Colonic mucosa (tissue), 4 donors: ENCODE results near the gene SRRM3. TPM values are rescaled to one million over a fixed set of nuclear protein-coding genes. Genes with fewer than 3 reads are reported as not detected.

ENCODE experiments used
- DNase-seq: peaks from one replicate; pipeline ENCODE4 v3.0.0-alpha.2; 2020
- H3K27ac ChIP-seq: fragments of 200-600 bp; one replicate; pipeline ENCODE4 v1.8.0; 2021
- H3K27me3 ChIP-seq: fragments of 200-600 bp; one replicate; pipeline ENCODE4 v1.8.0; 2021
- H3K36me3 ChIP-seq: fragments of 200-600 bp; one replicate; pipeline ENCODE4 v1.8.0; 2021
- H3K4me1 ChIP-seq: fragments of 200-600 bp; one replicate; pipeline ENCODE4 v1.8.0; 2021; ENCODE audit warnings: mild to moderate bottlenecking
- H3K4me3 ChIP-seq: fragments of 200-600 bp; one replicate; pipeline ENCODE4 v1.8.0; 2021
- H3K9ac ChIP-seq, 2 donors: one replicate each; pipeline ENCODE4 v1.7.0; 2013; ENCODE audit warnings: control low read depth in 2 of 2, low read depth in 2 of 2, low read length in 2 of 2
- H3K9me3 ChIP-seq: fragments of 200-600 bp; one replicate; pipeline ENCODE4 v1.8.0; 2021
- intact Hi-C: fragments of 100-400 bp; cut with DNase I; formaldehyde crosslinking; loops from one replicate; pipeline ENCODE4 v1.14.1; 2022
- total RNA-seq, 2 donors: library from RNA; stranded (reverse); fragmentation: NEBNext Ultra II Directional in 1 of 2; extraction: Animal tissue kit (Norgen Biotek cat#: 25700) in 1 of 2; gene quantifications; one replicate each; pipeline ENCODE4 v1.2.1, GENCODE V29; 2021
- TF ChIP-seq, protein P1 (sequence below): fragments of 200-600 bp; IDR thresholded peaks from one replicate; pipeline ENCODE4 v1.8.0; 2022; ENCODE audit warnings: antibody characterized with exemption, mild to moderate bottlenecking
- donor health status: healthy.
- donor health status: DM: no; HTN: no; CAD: no.
- donor health status: DM: no; HTN: no; CAD: no.

The SRRM3 gene
- total RNA-seq, 2 donors from 2014 or later = 0.64 to 0.67 TPM

DNA sequence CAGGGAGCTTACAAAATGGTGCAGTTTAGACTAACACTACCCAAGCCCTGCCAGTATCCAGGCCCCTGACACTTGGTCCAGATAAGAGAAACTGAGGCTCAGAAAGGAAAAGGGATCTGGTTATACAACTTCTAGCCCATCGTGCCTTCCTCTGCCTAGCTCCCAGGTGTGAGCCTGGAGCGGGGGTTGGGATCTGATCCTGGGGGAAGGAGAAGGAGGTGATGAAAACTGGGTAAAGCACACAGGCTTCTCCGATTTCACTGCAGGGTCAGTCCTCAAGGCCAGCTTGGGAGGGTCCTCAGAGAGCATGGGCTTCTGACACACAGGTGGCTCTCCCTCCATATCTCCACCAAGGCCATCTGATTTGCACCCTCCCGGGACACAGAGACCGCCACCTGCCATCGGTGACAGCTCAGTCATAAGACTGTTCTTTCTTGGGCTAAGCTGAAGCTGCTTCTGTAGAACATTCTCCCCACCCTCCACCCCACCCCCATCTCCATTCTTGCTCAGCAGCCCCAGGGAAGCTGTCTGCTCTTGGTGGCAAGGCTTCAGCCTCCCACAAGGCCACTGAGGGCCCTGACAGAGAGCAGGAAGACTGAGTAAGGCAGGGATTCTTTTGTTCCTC is 16.4 kb downstream of the SRRM3 start:
- no peaks in the 10 kb centered on the region for H3K4me1 ChIP-seq
- no peaks in the 10 kb centered on the region for H3K36me3 ChIP-seq
- H3K27ac ChIP-seq = no peak overlapping the region
- H3K4me3 ChIP-seq = no peak overlapping the region
- no peaks in the 10 kb centered on the region for H3K9me3 ChIP-seq
- no peaks in the 10 kb centered on the region for H3K27me3 ChIP-seq
- no peak for DNase-seq
- TF ChIP-seq, protein P1, sequence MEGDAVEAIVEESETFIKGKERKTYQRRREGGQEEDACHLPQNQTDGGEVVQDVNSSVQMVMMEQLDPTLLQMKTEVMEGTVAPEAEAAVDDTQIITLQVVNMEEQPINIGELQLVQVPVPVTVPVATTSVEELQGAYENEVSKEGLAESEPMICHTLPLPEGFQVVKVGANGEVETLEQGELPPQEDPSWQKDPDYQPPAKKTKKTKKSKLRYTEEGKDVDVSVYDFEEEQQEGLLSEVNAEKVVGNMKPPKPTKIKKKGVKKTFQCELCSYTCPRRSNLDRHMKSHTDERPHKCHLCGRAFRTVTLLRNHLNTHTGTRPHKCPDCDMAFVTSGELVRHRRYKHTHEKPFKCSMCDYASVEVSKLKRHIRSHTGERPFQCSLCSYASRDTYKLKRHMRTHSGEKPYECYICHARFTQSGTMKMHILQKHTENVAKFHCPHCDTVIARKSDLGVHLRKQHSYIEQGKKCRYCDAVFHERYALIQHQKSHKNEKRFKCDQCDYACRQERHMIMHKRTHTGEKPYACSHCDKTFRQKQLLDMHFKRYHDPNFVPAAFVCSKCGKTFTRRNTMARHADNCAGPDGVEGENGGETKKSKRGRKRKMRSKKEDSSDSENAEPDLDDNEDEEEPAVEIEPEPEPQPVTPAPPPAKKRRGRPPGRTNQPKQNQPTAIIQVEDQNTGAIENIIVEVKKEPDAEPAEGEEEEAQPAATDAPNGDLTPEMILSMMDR = no peak
- intact Hi-C loops = no loop called here
- no peak overlapping the region for H3K9ac ChIP-seq

DNA sequence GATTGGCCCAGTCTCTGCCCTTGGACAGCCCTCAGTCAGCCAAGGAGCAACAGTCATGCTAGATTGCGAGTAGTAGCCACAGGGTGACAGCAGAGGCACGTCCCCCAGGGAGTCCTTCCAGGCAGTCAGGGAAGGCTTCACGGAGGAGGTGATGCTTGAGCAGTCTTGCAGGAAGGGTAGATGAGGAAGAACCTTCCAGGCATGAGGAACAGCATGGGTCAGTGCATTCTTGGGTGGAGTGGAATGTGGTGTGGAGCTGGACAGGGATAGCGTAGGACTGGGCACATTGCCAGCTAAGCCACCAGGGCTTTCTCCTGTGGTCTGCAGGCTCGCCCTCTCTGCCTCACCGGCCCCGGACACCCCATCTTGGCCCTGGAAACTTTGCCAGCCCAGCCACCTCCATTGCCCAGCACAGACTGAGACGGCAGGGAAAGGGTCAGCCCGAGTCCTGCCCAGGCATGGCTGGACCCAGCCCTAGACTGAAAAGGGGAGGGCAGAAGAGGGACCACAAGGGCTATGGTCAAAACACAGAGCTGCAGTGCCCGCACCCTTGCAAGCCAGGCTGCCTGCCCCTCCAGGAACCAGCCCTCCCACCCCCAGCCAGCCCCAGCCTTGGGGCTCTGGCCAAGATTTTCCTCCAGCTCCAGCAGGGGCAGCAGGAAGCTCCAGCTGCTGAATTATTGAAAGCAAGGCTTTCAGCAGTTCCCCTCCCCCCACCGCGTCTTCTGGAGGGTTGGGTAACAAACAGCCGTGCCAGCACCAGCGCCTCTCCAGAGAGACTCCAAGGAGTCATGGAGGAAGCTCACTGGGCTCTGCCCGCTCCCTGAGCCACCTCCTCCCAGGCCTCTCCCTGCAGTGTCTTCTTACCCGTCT is 18.7 kb downstream of the SRRM3 start:
- H3K9me3 ChIP-seq = no peaks in the 10 kb centered on the region
- intact Hi-C loops = no loop called here
- DNase-seq = no peak
- no peak overlapping the region for H3K27ac ChIP-seq
- TF ChIP-seq, protein P1 = no peak
- no peaks in the 10 kb centered on the region for H3K36me3 ChIP-seq
- H3K9ac ChIP-seq = no peak overlapping the region
- no peaks in the 10 kb centered on the region for H3K4me1 ChIP-seq
- no peaks in the 10 kb centered on the region for H3K27me3 ChIP-seq
- no peak overlapping the region for H3K4me3 ChIP-seq

DNA sequence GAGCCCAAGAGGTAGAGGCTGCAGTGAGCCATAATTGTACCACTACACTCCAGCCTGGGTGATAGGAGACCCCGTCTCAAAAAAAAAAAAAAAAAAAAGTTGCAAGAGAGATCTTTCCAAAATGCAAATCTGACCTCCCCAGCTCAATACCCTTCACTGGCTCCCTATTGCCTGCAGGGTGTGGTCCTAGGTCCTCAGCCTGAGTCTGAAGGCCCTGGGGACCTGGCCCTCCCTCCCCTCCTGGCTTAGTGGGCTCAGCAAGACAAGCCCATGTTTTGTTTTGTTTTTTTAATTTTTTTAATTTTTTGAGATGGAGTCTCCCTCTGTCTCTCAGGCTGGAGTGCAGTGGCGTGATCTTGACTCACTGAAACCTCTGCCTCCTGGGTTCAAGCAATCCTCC is 20.6 kb downstream of the SRRM3 start:
- Histone ChIP-seq H3K27me3 (no peaks in the 10 kb centered on the region), H3K9ac (no peak overlapping the region), H3K9me3 (no peaks in the 10 kb centered on the region), H3K36me3 (no peaks in the 10 kb centered on the region), H3K4me1 (no peaks in the 10 kb centered on the region), H3K4me3 (no peak overlapping the region), H3K27ac (no peak overlapping the region)
- intact Hi-C loops = no loop called here
- TF ChIP-seq, protein P1 = no peak
- no peak for DNase-seq

DNA sequence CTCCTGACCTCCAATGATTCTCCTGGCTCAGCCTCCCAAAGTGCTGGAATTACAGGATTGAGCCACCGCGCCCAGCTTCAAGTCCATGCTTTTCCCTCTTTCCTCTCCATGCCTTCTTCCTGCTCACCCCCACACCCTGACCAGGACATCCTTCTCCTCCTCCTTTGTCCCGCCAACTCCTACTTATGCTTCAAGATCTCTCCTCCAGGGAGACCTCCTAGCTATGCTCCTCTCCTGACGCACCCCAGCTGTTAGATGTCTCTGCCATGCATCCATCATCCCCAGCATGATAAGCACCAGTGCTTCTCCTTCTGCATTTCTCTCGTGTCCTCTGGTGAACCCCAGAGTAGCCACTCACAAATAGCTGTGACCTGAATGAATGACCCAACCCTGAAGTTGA is 21.1 kb downstream of the SRRM3 start:
- no peaks in the 10 kb centered on the region for H3K4me1 ChIP-seq
- no peaks in the 10 kb centered on the region for H3K9me3 ChIP-seq
- no peaks in the 10 kb centered on the region for H3K36me3 ChIP-seq
- TF ChIP-seq, protein P1 = no peak
- no peak overlapping the region for H3K9ac ChIP-seq
- no peaks in the 10 kb centered on the region for H3K27me3 ChIP-seq
- H3K27ac ChIP-seq = no peak overlapping the region
- H3K4me3 ChIP-seq = no peak overlapping the region
- intact Hi-C loops = no loop called here
- DNase-seq = no peak

DNA sequence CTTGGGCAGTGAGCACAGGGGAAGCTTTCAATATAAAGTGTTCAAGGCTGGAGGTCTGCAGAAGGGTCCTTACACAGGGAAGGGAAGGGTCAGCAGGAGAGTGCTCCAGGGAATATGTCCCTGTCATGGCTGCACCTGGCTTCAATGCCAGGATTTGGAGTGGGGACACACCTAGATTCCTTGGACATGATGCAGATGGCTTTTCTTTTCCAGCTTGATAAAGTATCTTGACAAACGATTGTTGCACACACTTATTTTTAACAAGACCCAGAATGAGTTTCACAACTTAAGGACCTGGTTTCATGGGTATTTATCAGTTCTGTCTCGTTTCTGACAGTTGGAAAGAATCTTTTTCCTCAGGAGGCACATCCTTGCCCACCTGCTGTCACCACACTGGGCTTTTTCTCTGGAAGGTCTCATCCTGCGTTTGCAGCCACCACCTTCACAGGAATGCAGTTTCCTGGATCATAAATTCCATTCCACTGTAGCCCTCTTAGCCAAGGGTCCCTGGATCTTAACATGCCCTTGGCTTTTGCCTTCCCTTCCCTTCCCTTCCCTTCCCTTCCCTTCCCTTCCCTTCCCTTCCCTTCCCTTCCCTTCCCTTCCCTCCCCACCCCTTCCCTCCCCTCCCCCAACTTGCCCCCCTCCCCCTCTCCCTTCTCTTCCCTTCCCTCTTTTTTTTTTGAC is 21.7 kb downstream of the SRRM3 start:
- intact Hi-C loops = no loop called here
- H3K27ac ChIP-seq = no peak overlapping the region
- H3K36me3 ChIP-seq = no peaks in the 10 kb centered on the region
- no peak overlapping the region for H3K9ac ChIP-seq
- H3K9me3 ChIP-seq = no peaks in the 10 kb centered on the region
- H3K4me1 ChIP-seq = no peaks in the 10 kb centered on the region
- TF ChIP-seq, protein P1 = no peak
- no peak overlapping the region for H3K4me3 ChIP-seq
- H3K27me3 ChIP-seq = no peaks in the 10 kb centered on the region
- DNase-seq = no peak
